ENCODE measurements around the gene MAP3K12.
"Not testable (repeated sequence)": the region's sequence is repeated elsewhere in the genome, so short reads cannot be mapped to it uniquely, and the experiment has no call there.

Gene MAP3K12

GRCh38 chr12:53499266-53500141, at the start of gene MAP3K12:
Gene MAP3K12 (minus strand): TSS chr12:53499458. CDS start chr12:53487391, 12,067 bp downstream.
- DNase-seq: peak; percentile 44

GRCh38 chr12:53548354-53548753, 49.1 kb upstream of the MAP3K12 start:
- DNase-seq: not testable (repeated sequence)

- peak; percentile 36 for DNase-seq
Observed at GRCh38 chr12:53543539-53543938, 44.3 kb upstream of the MAP3K12 start.

- DNase-seq: no peak
Observed at GRCh38 chr12:53539526-53539925, 40.3 kb upstream of the MAP3K12 start.

- no peak for DNase-seq
Observed at GRCh38 chr12:53538209-53538689, 39.0 kb upstream of the MAP3K12 start.

GRCh38 chr12:53536962-53537361, 37.7 kb upstream of the MAP3K12 start:
- no peak for DNase-seq

- DNase-seq: no peak
Observed at GRCh38 chr12:53533471-53533870, 34.2 kb upstream of the MAP3K12 start.

GRCh38 chr12:53532524-53533445, 33.5 kb upstream of the MAP3K12 start:
- no peak for DNase-seq

- DNase-seq: no peak
Observed at GRCh38 chr12:53532021-53532420, 32.8 kb upstream of the MAP3K12 start.

- DNase-seq: no peak
Observed at GRCh38 chr12:53530920-53531319, 31.7 kb upstream of the MAP3K12 start.

GRCh38 chr12:53530061-53530460, 30.8 kb upstream of the MAP3K12 start:
- DNase-seq: no peak

GRCh38 chr12:53524476-53524875, 25.2 kb upstream of the MAP3K12 start:
- no peak for DNase-seq

- no peak for DNase-seq
Observed at GRCh38 chr12:53523131-53523530, 23.9 kb upstream of the MAP3K12 start.

- no peak for DNase-seq
Observed at GRCh38 chr12:53518381-53518780, 19.1 kb upstream of the MAP3K12 start.

- DNase-seq: no peak
Observed at GRCh38 chr12:53516758-53517455, 17.6 kb upstream of the MAP3K12 start.

GRCh38 chr12:53515291-53515680, 16.0 kb upstream of the MAP3K12 start:
- no peak for DNase-seq

GRCh38 chr12:53514628-53515290, 15.5 kb upstream of the MAP3K12 start:
- DNase-seq: no peak

GRCh38 chr12:53513712-53514410, 14.6 kb upstream of the MAP3K12 start:
- no peak for DNase-seq

- no peak for DNase-seq
Observed at GRCh38 chr12:53510181-53510812, 11.0 kb upstream of the MAP3K12 start.

- peak; percentile 81 for DNase-seq
Observed at GRCh38 chr12:53508534-53509170, 9.4 kb upstream of the MAP3K12 start.

GRCh38 chr12:53507603-53507885, 8.3 kb upstream of the MAP3K12 start:
- DNase-seq: no peak
